Progenitor cell of endocrine pancreas (in vitro differentiated cells): Measurements from ENCODE around the gene TSPAN4. TPM values are rescaled to one million over a fixed set of nuclear protein-coding genes. Genes with fewer than 3 reads are reported as not detected.

Experiments used
- DNase-seq: peaks from one replicate; pipeline ENCODE4 v3.0.0; 2021; ENCODE audit warnings: low spot score; ENCODE audit not compliant: unreplicated experiment
- H3K27ac Mint-ChIP-seq: 2 replicates; pipeline ENCODE4 v1.8.0; 2021; ENCODE audit warnings: mild to moderate bottlenecking, moderate library complexity, mixed read lengths
- H3K27me3 Mint-ChIP-seq: 2 replicates; pipeline ENCODE4 v1.8.0; 2021; ENCODE audit warnings: mixed read lengths
- H3K36me3 Mint-ChIP-seq: 2 replicates; pipeline ENCODE4 v1.8.0; 2022; ENCODE audit warnings: mixed read lengths; ENCODE audit not compliant: insufficient read depth
- H3K4me1 Mint-ChIP-seq: 2 replicates; pipeline ENCODE4 v1.8.0; 2021; ENCODE audit warnings: low read depth, mixed read lengths
- H3K4me3 Mint-ChIP-seq: 2 replicates; pipeline ENCODE4 v1.8.0; 2021; ENCODE audit warnings: low read depth, mild to moderate bottlenecking, moderate library complexity, mixed read lengths
- H3K9me3 Mint-ChIP-seq: 2 replicates; pipeline ENCODE4 v1.8.0; 2021; ENCODE audit warnings: low read depth, mixed read lengths
- CTCF ChIP-seq: fragments of 200-600 bp; sonication (generic); IDR thresholded peaks from one replicate; pipeline ENCODE4 v1.5.0; 2021; ENCODE audit warnings: antibody characterized with exemption, mild to moderate bottlenecking; ENCODE audit not compliant: unreplicated experiment
- total RNA-seq: library from RNA; stranded (reverse); gene quantifications from 2 replicates; pipeline ENCODE4 v1.2.1, GENCODE V29; 2021

TSPAN4 gene
- total RNA-seq, 1 donor from 2014 or later = 24.9 TPM

DNA sequence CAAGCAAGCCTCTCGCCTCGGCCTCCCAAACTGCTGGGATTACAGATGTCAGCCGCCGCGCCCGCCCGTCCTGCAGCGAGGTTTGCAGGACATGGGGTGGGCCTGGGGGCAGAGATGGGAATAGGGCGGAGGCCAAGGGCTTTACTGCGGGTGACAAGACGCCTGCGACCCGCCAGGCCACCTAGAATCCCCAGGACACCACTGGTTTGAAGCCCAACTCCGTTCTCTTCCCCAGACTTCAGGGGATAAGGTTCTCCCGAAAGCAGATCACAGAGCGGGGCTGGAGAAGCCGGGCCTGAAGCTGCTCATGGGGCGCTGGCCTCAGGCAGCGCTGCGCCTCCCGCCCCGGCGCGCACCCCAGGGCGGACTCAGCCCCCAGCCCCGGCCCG lies 677 bp upstream of the TSPAN4 start:
- Mint-ChIP-seq H3K9me3 (no peaks in the 10 kb centered on the region), H3K4me3 (peak overlapping the region; percentile 84), H3K27me3 (peaks cover 3% of the 10 kb centered on the region), H3K27ac (peak overlapping the region; percentile 92), H3K4me1 (peaks cover 15% of the 10 kb centered on the region), H3K36me3 (no peaks in the 10 kb centered on the region)
- DNase-seq = no peak
- TF ChIP-seq CTCF = no peak

- H3K27me3 Mint-ChIP-seq = peaks cover 3% of the 10 kb centered on the region
- no peaks in the 10 kb centered on the region for H3K9me3 Mint-ChIP-seq
- no peak for DNase-seq
- H3K36me3 Mint-ChIP-seq = no peaks in the 10 kb centered on the region
- H3K27ac Mint-ChIP-seq = peak overlapping the region; percentile 56
- peak; percentile 37 for TF ChIP-seq CTCF
- H3K4me3 Mint-ChIP-seq = peak overlapping the region; percentile 67
- peaks cover 15% of the 10 kb centered on the region for H3K4me1 Mint-ChIP-seq
Observed at GRCh38 chr11:843086-843734, 558 bp downstream of the TSPAN4 start.

GRCh38 chr11:843818-844692 lies 1.4 kb downstream of the TSPAN4 start:
- H3K9me3 Mint-ChIP-seq = no peaks in the 10 kb centered on the region
- H3K36me3 Mint-ChIP-seq = no peaks in the 10 kb centered on the region
- no peak for TF ChIP-seq CTCF
- H3K27me3 Mint-ChIP-seq = peaks cover 3% of the 10 kb centered on the region
- peak overlapping the region; percentile 67 for H3K4me3 Mint-ChIP-seq
- DNase-seq = peak; percentile 37
- peak overlapping the region; percentile 64 for H3K27ac Mint-ChIP-seq
- H3K4me1 Mint-ChIP-seq = peaks cover 15% of the 10 kb centered on the region

DNA sequence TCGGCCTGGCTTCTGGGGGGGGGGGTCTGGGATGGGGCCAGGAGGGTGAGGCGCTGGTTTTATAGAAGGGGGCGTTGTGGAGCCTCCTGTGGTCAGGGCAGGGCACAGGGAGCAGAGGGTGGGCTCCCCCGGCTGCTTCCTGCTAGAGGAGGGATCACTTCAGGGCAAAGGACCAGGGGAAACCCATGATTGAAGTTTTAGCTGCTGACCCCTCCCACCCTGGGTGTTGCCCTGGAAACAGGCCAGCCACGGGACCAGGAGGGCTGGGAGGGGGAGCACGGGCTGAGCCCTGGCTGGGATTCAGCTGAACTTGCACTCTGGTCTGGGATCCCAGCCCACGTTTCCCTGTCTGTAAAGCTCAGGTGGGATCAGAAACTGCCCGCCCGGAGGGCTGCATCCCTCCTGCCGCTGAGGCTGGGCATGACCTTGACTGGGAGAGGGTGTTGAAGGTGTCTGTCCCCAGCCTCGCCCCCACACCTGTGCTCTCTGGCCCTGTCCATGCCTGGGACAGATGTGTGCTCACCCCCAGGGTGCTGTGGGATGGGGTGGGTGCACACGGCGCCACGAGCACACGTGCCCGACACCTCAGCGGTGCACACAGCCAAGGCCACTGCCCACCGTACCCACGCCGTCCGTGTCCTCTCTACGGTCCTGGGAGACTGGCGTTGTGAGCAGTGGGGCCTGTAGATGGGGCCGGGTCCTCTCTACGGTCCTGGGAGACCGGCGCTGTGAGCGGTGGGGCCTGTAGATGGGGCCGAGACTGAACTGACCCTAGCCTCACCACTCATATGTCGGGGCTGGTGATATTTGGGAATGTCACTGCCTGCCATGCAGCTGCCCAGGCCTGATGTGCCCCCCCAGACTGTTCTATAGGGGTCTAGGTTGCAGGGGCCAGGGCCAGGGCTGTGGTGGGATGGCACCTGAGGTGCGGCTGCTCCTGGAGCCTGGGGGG lies 2.3 kb downstream of the TSPAN4 start:
- no peaks in the 10 kb centered on the region for H3K36me3 Mint-ChIP-seq
- DNase-seq = no peak
- peaks cover 15% of the 10 kb centered on the region for H3K4me1 Mint-ChIP-seq
- peak overlapping the region; percentile 35 for H3K4me3 Mint-ChIP-seq
- peaks cover 3% of the 10 kb centered on the region for H3K27me3 Mint-ChIP-seq
- peak; percentile 25 for TF ChIP-seq CTCF
- H3K9me3 Mint-ChIP-seq = no peaks in the 10 kb centered on the region
- H3K27ac Mint-ChIP-seq = no peak overlapping the region
